Activated CD8-positive, alpha-beta T cell treated with anti-CD3 and anti-CD28 coated beads, Interleukin-2, amount 10 ng/mL, durations not matched to agents 7 days and 5 days (primary cell): ENCODE data around the gene BCR. TPM values are rescaled to one million over a fixed set of nuclear protein-coding genes. Genes with fewer than 3 reads are reported as not detected.

Experiments used
- total RNA-seq, 2 experiments: library from RNA; stranded (reverse); gene quantifications; one replicate each; pipeline ENCODE4 v1.2.3, GENCODE V29; 2021

The BCR gene
- total RNA-seq, 2 experiments from 2014 or later = 31.1 to 31.9 TPM

Other genes with a start within 250 kb of the BCR start
- gene GNAZ, start 110.0 kb upstream of the BCR start, total RNA-seq = under 1 TPM; 0.21 to 0.26 TPM
- gene RSPH14, start 38.5 kb upstream of the BCR start, total RNA-seq = under 1 TPM; 0.21 to 0.31 TPM
- gene RAB36, start 35.0 kb upstream of the BCR start, total RNA-seq = 1 to 10 TPM in 1 of 2 experiments, under 1 TPM in 1; 0.79 to 1.0 TPM